Panc1 (cell line): ENCODE data around the gene ZNF175.

Experiments used
- CTCF ChIP-seq: fragments of 450-650 bp; IDR thresholded peaks from 2 replicates; pipeline ENCODE4 v1.5.1; 2017; ENCODE audit warnings: mild to moderate bottlenecking
- POLR2AphosphoS5 ChIP-seq: IDR thresholded peaks from 2 replicates; pipeline ENCODE4 v1.6.1; 2012; ENCODE audit warnings: mild to moderate bottlenecking, low read depth, low read length, moderate library complexity
- REST ChIP-seq, 2 experiments: IDR thresholded peaks; 2 replicates each; pipeline ENCODE4 v1.6.1; 2011 to 2012; ENCODE audit warnings: low read depth in 2 of 2, control low read depth in 1 of 2, low read length in 1 of 2, mild to moderate bottlenecking in 1 of 2, moderate library complexity in 1 of 2; ENCODE audit not compliant: insufficient read depth in 1 of 2

GRCh38 chr19:51626675-51627074 is 55.6 kb downstream of the ZNF175 start:
- no peak for TF ChIP-seq POLR2AphosphoS5
- no peak for TF ChIP-seq CTCF
- TF ChIP-seq REST (IDR thresholded peaks at IDR 0.05; ENCODE audit: insufficient read depth in 1 of 2, low read depth in 2 of 2, low read length in 1 of 2) = no peak
